NAMALWA (cell line): Measurements from ENCODE around the gene CSMD2.
"Not testable (repeated sequence)": the region's sequence is repeated elsewhere in the genome, so short reads cannot be mapped to it uniquely, and the experiment has no call there.

Experiments used
- DNase-seq: peaks from one replicate; pipeline ENCODE4 v3.0.0-alpha.2; 2015; ENCODE audit warnings: low spot score

CSMD2 gene

DNA sequence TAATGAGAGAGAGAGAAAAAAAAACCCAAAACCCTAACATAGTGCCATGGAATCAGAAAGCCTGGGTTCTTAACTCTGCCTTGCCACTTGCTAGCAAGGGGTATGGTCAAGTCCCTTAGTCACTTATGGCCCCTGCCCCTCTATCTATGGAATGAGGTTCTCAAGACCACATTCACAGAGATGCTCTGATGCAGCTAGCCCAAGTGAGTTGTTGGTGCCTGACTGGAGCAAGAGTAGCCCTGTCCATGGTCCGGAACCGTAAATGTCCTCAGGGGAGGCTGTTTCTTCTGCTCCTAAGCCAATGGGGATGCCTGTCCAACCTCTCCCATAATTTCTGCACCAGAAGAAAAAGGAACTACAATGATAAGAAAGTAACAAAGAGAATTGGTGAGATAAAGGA is 56.8 kb downstream of the CSMD2 start:
- no peak for DNase-seq

DNA sequence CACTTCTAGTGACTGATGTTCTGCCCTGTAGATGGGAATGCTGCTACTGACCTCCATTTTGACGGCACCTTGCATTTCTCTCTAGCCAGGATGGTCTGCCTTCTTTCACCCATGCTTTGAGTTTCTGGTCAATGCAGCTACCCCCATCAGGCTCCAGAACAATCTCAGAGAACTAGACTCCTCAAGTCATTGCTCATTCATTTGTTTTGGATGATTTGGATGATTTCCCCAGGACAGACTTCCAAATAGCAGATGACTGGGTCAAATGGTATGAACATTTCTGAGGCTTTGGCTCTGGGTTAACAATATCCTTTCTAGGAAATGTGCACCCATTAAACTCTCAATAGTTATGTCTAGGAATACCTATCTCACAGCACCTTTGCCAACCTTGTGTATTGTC is 63.9 kb downstream of the CSMD2 start:
- DNase-seq = no peak

DNA sequence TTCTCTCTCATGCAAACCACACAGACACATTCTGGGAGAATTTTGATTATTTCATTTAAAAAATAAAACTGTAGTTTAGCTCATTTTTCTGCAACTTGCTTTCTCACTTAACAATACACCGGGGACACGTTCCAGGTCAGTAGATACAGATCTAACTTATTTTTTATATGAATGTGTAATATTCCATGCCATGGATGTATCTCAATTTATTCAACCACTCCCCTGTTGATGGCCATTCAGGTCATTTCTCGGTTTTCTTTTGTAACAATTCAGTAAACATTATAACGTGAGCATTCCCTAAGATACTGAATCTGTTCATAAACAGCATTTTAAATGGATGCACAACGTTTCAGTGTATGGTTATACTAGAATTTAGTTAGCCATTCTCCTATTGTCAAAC is 64.7 kb downstream of the CSMD2 start:
- DNase-seq = no peak

DNA sequence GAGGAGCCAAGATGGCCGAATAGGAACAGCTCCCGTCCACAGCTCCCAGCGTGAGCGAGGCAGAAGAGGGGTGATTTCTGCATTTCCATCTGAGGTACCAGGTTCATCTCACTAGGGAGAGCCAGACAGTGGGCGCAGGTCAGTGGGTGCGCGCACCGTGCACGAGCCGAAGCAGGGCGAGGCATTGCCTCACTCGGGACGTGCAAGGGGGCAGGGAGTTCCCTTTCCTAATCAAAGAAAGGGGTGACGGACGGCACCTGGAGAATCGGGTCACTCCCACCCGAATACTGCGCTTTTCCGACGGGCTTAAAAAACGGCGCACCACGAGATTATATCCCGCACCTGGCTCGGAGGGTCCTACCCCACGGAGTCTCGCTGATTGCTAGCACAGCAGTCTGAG is 72.6 kb downstream of the CSMD2 start:
- DNase-seq = not testable (repeated sequence)

DNA sequence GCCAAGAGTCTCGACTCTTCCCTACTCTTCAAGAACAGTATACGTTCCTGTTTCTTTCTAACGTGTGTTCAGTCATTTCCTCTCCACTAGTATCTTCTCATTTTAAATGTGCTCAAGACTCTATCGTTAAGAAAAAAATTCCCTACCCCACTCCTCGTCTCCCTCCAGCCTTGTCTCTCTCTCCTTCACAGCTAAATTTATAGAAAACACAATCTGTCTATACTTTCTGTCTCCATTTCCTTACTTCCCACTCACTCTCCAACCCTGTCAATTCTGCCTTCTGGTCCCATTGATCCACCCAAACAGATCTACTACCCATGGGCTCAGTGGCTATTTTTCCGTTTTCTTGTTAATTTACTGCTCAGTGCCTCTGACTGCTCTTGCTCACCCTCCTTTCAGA is 75.3 kb downstream of the CSMD2 start:
- no peak for DNase-seq

DNA sequence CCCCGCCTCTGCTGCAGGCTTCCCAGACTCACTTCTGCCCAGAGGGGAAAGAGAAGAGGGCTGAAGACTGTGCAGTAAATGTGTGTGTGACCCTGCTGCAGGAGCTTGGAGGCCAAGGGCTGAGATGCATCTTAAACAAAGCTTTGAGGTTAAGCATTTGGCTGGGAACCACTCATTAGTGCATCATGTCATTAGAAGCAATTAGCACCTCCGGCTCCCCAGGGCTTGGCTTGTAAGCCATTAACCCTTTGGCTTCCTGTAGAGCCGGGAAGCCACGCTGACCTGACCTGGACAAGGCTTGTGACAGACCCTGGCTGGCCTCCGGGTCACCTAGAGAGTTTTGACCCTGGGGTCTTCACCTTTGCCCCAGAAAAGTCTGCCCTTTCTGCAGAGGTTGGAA is 77.0 kb downstream of the CSMD2 start:
- no peak for DNase-seq

DNA sequence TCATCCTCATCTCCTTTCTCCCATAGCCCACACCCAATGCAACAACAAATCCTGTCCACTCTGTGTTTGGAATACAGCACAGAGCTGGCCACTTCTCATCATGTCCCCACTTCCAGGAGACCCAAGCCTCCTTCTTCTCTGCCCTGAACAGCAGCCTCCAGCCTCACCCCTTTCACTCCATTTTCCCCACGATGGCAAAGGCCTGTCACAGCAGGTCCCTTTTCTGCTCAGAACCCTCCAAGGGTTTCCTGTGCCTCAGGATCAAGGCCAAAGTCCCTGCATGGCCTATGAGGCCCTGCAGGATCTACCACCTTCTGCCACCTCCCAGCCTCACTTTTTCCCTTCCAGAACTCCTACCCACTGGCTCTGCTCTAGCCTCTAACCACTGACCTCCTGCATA is 78.5 kb downstream of the CSMD2 start:
- DNase-seq = no peak

DNA sequence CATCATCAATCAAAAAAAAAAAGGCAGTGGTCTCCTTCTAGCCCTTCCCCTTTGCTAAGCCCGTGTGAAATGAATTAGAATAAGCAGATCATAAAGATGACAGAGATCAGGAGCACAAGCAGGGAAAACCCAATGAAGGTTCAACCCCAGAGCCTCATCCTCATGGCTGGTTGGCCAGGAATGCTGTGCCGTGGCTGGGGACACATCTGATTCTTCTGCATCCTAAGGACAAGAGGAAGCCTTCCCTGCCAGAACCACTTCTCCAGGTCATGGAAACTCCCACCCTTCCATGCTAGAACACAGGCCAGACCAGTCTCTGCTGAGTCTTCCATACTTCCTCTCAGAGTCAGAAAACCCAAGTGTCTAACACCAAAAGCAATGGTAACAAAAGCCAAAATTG is 81.1 kb downstream of the CSMD2 start:
- DNase-seq = no peak

DNA sequence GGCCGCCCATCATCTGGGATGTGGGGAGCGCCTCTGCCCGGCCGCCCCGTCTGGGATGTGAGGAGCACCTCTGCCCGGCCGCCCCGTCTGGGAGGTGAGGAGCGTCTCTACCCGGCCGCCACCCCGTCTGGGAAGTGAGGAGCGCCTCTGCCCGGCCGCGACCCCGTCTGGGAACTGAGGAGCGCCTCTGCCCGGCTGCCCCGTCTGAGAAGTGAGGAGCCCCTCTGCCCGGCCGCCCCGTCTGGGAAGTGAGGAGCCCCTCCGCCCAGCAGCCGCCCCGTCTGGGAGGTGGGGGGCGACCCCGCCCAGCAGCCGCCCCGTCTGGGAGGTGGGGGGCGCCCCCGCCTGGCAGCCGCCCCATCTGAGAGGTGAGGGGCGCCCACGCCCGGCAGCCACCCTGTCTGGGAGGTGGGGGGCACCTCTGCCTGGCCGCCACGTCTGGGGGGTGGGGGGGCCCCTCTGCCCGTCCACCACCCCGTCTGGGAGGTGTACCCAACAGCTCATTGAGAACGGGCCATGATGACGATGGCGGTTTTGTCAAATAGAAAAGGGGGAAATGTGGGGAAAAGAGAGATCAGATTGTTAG is 82.9 kb downstream of the CSMD2 start:
- not testable (repeated sequence) for DNase-seq

DNA sequence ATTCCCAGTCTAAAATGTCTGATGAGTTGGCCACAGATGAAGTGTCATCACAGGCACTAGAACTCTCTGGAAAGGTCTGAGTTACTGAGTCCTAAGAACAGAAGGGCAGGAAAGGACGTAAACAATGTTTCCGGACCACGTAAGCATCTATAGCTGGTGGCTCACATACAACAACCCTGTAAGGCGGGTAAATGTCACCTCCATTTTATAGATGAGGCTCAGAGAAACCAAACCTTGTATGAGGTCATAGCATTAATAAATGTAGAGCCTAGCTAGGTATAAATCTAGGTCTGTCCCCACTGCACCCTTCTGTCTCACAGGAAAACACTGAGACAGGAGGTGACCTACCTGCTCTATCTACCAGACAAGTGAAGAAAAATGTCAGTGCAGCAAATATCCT is 86.6 kb downstream of the CSMD2 start:
- no peak for DNase-seq

DNA sequence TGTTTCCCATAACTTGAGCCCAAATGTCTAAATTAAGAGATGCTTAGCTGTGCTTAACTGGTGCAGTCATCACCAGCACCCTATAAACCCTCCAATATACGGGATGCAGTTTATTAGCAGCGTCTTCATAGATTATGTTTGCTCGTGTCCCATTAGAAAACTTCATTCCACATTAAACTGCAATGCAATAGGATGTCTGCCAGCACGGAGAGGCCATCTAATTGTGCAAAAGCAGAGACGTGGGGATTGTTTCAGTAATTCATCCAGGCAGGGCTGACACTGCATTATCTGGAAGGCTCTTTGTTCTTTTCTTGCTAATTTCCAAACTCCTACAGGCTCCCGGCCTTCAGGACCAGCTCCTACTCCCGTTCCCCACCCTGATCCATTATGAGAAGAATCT is 89.5 kb downstream of the CSMD2 start:
- DNase-seq = no peak

DNA sequence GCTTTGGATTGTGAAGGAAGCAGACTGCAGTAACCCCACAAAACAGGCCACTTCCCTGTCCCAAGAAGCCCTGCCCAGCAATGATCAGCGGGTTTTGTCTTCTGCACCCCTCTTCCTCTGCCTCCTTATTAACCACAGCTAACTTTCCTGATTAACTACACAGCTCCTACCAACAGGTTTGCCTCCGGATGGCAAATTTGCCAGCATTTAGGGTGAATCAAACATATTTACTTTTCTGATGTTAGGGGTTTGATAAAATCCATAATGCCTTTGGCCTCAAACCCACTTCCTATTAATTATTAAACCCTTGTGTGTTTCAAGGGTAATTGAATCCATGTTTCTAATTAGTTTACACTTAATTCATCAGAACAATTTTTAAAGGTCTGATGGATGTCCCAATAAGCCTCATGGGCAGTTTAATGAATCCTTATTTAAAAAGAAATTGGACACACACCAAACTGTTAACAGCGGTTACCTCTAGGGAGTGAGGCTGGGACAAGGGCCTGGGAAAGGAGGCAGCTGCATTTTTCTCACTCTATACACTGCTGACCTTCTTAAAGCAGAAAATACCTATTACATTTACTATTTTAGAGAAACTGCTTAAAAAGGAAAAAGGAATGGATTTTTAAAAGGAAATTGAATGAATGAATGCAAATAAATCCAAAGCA is 91.9 kb downstream of the CSMD2 start:
- no peak for DNase-seq

DNA sequence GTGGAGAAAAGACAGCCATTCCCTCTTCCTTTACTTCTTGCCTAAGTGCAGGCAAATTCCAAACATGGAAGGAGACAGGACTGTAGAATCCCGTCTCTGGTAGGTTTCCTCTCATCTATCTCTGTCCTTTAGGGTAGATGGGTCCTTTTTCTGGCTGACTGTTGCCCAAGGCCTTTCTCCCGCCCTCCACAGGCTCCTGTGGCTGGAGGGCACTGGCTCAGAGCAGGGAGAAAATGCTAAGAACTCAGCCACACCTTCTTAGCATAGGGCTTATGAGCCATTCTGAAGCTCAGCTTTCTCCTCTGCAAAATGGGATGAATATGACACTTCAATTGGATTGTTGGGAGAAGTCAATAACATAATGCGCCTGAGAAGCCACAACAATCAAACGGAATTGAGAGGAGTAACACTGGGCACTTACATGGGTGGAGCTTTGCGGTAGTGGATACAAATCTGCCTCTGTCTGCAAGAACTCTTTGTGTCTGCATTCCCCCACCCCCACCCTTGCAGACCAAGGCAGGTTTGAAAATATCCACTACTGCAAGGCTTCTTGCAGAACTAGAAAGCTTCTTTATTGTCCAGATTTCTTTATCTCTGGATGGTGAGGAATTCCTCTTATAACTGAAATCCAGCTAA is 94.7 kb downstream of the CSMD2 start:
- no peak for DNase-seq

DNA sequence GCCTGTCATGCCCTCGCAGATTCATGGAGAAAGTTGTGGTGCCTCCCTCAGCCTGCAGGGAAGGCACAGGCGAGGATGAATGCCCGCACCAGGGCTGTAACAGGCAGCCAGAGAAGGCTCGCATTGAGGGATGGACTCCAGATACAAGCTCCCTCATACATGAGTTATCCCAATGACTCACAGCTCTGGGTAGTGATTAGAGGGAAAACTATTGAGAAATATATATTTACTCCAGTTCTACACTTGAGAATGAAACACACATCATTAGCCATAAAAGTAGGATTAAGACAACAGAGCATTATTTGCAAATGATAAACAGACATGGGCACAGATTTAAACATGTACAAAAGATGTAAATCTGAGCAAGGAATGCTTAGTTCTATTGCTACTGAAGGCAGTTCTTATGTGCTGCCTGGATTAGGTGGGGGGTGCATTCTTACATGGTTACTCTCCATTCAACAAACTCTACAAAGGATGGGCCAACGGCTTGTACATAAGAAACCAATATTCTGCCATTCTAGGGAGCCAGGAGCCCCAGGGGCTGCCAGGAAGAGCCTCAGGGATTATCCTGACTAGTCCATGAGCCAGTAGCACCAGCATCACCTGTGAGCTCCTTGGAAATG is 97.9 kb downstream of the CSMD2 start:
- DNase-seq = no peak

DNA sequence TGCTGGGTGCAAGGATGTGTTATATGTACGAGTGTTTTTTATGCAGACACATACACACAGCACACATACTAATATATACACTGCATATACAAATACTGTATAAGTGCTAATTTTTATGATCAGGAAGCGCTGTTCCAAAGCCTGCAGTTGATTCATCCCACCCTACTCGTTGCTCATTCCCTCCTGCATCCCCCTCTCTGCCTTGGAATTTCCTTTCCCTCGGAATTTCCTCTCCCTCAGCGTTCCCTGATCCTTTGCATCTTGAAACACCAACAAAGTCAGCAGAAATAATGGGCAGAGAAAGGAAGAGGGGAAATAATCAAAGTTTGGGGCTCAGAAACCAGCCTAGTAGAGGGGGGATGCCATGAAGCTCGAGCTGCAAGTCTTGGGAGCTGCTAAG is 98.9 kb downstream of the CSMD2 start:
- DNase-seq = no peak

DNA sequence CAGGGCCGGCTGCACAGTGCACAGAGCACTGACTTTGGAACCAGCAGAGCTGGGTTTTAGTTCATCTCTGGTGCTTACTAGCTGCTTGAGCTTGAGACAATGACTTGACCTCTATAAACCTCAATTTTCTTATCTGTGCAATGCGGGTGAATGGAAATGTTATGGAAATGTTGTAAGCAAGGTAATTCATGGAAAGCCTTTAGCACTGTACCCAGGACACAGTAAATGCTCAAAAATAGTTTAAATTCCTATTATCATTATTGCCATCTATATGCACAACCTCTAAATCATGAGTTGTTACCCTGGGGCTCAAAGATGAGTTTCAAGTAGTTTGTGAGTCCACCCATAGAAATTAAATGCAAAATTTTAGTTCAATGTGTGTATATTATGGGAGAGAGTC is 99.5 kb downstream of the CSMD2 start:
- DNase-seq = no peak

DNA sequence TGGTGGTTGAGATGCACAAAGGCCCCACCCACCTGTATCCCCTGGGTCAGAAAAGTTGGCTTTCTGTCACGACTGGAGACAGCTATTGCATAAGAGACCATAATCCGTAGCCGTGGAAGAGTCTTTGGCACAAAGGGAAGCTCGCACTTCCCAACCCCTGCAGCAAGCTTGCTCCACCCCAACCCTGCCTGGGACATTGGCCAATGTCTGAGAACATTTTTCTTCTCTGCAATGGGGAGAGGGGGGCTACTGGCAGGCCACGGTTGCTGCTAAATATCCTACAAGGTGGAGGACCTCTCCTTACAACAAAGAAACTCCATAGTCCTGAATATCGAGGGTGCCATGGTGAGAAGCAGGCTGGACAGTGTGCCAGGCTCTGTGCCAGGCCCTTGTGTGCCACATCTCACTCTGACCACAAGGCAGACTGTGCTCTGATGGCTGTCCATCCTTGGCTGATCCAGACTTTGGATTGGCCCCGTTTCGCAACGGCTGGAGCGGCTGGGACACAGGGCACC is 104.1 kb downstream of the CSMD2 start:
- DNase-seq = no peak

DNA sequence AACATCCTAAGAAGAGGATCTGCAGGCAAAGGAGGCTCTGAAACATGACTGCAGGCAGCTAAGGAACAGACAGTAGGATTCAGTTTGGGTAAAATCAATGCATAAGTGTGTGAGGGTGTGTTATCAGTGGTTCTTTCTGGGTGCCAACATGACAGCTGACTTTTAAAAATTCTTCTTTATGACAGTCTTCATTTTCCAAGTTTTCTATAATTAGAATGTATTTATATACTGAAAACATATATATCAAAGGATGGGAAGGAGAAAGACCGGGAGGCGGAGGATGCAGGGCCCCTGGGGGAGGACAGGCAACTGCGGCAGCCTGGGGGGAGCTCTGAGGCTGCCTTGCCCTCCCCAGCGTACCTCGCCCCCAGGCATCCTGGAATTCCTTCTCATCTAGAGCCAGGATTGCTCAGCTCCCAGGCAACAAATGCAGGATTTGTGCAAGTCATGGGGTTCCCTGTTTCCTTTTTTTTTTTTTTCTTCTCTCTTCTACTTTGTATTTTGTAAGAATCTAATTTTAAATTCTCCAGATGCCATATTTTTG is 104.8 kb downstream of the CSMD2 start:
- no peak for DNase-seq

DNA sequence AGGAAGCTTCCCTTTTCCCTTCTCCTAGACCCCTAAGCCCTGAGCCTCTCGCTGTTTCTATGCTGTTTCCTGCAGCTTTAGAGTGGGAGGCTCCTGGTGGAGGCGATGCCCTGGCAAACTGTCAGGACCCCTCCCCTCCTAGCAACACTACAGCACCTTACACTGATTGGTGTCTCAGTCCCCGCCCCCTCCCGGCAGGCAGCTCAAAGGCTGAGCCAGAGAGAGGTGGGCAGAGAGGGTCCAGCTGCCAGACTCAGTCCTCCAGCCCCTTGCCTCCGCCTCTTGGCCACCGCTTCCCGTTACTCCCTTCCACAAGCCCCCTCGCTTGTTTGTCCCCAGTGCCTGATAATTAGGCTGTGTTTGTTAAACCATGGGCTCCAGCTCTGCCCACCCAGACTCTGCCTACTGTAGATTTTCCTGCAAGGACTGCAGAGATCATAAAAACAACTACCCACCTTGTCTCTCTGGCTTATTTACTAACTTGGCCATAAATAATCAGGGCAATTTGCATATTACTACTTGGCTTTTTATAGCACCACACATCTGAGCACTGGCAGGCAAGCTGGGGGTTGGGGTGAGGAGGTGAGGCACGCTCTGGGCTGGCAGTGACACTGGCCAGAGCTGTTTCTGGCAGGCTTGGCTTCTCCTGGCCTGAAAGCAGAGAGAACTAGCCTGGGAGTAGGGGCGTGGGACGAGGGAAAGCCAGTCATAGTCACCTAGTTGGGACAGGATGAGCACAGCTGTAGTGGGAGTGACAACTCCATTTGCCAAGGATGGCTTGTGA is 107.5 kb downstream of the CSMD2 start:
- DNase-seq = no peak

DNA sequence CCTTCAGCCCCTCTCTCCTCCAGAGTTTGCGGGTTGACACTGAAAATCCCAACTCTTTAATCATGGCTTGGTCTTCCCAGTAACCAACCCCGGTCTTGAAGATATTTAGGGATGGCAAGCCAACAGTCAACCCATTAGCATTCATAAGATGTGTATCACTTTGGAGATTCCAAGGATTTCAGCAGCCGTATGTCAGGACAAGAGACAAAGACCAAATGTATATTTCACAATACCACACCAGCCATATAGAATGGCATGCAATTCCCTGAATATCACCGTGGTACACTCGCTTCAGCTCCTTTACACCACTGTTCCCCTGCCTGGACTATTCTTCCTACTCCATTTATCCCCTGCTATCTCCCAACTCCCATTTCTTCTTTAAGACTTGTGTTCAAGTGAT is 109.2 kb downstream of the CSMD2 start:
- DNase-seq = no peak

DNA sequence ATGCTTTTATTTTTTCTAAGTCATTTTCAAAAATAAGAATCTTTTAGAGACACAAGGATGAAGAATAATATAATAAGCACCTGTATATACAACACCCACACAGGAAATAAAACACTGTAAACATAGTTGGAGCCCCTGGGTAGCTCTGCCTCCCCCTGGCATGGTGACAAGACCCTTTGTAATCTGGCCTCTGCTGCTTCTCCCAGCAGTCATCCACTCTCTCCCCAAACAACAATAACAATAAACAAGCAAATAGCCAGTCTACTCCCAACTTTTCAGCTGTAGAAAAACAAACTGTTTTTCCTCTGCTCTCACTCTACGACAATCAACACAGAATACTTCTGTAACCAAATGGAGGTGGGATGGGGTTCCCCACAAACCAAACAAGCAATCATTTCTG is 110.1 kb downstream of the CSMD2 start:
- no peak for DNase-seq

DNA sequence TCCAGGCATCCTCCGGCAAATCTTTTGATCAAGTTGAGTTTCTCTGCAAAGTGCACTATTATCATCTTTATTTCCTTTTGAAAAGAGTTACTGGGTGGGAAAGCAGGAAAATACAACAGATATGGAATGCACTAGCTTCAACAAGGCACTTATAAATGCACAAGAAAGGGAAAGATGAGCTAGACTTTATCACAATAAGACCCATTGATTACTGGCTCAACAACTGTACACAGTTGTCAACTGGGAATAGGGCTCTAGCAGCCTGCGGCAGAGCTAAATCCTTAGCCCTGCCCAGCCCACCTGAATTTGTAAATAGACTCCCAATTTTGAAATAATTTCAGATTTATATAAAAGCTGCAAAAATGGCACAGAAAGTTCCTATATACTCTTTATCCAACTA is 111.4 kb downstream of the CSMD2 start:
- no peak for DNase-seq
